Fibroblast of pulmonary artery (primary cell): ENCODE results near the gene EML6.
"Not testable (repeated sequence)": the region's sequence is repeated elsewhere in the genome, so short reads cannot be mapped to it uniquely, and the experiment has no call there.

ENCODE experiments used
- DNase-seq: peaks from one replicate; pipeline ENCODE4 v3.0.0-alpha.2; 2010; ENCODE audit warnings: low read depth
- H3K4me3 ChIP-seq: replicated peaks from 2 replicates; pipeline ENCODE4 v1.5.1; 2011; ENCODE audit warnings: low read depth, mild to moderate bottlenecking, control low read depth, low read length, moderate library complexity
- CTCF ChIP-seq: IDR thresholded peaks from 2 replicates; pipeline ENCODE4 v1.5.1; 2011; ENCODE audit warnings: mild to moderate bottlenecking, control low read depth, low read length, inconsistent platforms; ENCODE audit errors: missing control alignments

Gene EML6

DNA sequence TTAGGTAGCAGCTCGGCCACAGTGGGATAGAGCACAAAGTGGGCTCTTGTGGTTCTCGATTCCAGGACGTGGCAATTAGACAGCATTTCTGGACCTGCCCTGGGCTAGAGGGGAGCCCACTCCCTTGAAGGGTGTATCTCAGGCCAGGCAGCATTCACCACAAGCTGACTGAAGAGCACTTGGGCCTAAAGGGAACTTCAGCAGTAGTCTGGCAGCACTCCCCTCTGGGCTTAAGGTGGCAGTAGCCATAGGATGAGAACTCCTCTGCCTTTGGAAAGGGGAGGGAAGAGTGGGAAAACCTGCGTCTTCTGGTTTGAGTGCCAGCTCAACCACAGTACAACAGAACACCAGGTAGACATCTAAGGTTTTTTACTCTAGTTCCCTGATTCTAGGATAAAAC lies 28.1 kb upstream of the EML6 start:
- no peak for DNase-seq
- TF ChIP-seq CTCF = no peak
- H3K4me3 ChIP-seq = no peak overlapping the region

DNA sequence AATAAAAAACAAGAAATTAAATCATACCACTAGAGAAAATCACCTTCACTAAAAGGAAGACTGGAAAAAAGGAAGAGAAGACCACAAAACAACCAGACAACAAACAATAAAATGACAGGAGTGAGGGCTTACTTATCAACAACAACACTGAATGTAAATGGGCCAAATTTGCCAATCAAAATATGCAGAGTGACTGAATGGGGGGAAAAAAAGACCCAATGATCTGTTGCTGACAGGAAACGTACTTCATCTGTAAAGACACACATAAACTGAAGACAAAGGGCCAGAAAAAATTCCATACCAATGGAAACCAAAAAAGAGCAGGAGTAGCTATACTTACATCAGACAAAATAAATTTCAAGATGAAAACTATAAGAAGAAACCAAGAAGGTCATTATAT lies 25.5 kb upstream of the EML6 start:
- H3K4me3 ChIP-seq = no peak overlapping the region
- no peak for TF ChIP-seq CTCF
- DNase-seq = no peak

GRCh38 chr2:54698926-54699325 lies 24.5 kb upstream of the EML6 start:
- not testable (repeated sequence) for H3K4me3 ChIP-seq, DNase-seq

- TF ChIP-seq CTCF = no peak
- H3K4me3 ChIP-seq = no peak overlapping the region
- DNase-seq = no peak
Observed at GRCh38 chr2:54699665-54700064, 23.8 kb upstream of the EML6 start.

- no peak for DNase-seq
- no peak overlapping the region for H3K4me3 ChIP-seq
- TF ChIP-seq CTCF = no peak
Observed at GRCh38 chr2:54701029-54701428, 22.4 kb upstream of the EML6 start.

- no peak overlapping the region for H3K4me3 ChIP-seq
- no peak for TF ChIP-seq CTCF
- DNase-seq = no peak
Observed at GRCh38 chr2:54704238-54704637, 19.2 kb upstream of the EML6 start.

DNA sequence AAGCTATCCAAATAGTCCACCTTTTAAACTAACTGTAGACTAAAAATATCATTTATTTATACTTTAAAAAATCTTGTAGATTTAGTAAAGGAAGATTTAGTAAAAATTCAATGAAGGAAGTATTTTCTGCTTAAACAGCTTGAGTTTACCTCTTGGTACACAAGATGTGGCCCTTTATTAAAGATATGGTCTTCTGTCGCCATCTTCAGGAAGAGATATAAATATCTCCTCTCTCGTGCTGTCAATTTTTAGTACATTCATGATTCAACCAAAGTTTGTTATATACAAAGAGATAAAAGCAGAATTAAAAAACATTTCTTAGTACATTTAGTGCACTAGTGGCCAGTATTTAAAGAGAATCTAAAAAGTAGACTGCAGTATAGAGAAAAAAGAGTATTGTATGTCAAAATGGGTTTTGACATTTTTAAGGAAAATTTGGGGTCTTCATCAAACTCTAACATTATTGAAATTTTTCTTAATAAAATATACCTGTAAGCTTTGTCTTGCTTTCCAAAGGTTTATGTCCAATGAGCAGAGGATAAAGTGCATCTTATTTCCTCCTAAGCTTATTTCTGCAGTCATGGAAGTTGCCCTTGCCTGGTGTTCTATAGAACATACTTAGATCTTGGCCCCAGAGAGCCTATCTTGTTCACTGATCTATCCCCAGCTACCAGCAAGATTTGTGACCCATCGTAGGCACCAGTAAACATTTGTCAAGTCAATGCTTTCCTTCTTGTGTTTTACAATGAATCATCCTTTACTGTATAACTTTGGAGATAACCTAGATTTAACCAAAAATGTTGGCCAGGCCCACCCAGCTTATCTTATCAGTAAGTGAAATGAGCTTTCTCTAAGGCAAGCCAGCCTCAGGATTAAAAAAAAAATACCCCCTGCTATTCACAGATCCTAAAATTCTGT lies 18.5 kb upstream of the EML6 start:
- DNase-seq = peak; percentile 85
- peak; percentile 53 for TF ChIP-seq CTCF

More for the DNA sequence above, 18.5 kb upstream of the EML6 start:
- no peak overlapping the region for H3K4me3 ChIP-seq
